Prostate gland (tissue), 2 donors: ENCODE results near the gene MAF.

ENCODE experiments used
- POLR2A ChIP-seq: fragments of 450-650 bp; IDR thresholded peaks from one replicate; pipeline ENCODE4 v1.6.1; 2016; ENCODE audit warnings: antibody characterized with exemption, mild to moderate bottlenecking
- POLR2AphosphoS5 ChIP-seq: sonication (generic); formaldehyde crosslinking; IDR thresholded peaks from one replicate; pipeline ENCODE4 v1.6.1; 2017; ENCODE audit warnings: antibody characterized with exemption
- TF ChIP-seq, protein P1 (sequence below), 4 experiments: fragments of 200-600 bp in 2 of 4; fragments of 450-650 bp in 2 of 4; sonication (generic) in 2 of 4; IDR thresholded peaks; 1 replicate in 3 of 4; 2 replicates in 1 of 4; pipeline ENCODE4 v1.5.1; 2016 to 2019; ENCODE audit warnings: antibody characterized with exemption in 4 of 4, mild to moderate bottlenecking in 2 of 4, moderate library complexity in 2 of 4

DNA sequence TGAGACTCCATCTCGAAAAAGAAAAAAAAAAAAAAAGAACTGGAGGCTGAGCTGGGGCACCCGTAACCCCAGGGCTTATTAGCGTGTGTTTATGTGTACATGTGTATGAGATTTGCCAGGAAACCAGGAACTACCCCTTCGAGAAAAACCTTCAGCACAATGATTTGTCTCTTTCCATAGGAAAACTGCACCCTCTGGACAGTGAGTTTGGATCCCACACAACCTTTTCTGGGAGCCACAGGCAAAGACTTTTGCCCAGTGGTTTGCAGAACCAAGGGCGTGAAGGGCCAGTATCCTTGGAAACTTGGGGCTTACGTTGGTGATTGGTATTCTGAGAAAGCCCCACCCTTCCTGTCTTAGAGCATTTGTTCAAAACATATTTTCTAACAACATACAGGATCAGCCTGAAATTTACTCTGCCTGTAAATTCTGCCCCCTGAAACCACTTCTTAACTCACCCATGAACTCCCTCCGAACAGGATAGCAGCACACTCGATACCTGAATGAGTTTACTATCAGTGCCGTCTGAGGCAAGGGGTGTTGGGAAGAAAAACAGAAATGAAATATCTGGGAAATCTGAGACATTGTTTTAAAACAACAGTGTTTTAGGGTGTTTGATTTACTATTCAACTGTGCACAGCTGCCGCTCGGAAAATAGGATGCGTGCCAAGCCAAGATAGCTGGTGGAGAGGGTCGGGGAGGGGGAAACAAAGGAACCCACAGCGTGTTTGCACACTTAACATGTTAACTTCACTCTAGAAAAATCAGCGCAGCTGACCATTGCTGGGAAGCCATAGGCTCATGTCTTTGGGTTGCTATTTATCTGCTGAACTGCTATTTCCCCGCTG, 40.2 kb upstream of the MAF start:
- TF ChIP-seq, protein P1, sequence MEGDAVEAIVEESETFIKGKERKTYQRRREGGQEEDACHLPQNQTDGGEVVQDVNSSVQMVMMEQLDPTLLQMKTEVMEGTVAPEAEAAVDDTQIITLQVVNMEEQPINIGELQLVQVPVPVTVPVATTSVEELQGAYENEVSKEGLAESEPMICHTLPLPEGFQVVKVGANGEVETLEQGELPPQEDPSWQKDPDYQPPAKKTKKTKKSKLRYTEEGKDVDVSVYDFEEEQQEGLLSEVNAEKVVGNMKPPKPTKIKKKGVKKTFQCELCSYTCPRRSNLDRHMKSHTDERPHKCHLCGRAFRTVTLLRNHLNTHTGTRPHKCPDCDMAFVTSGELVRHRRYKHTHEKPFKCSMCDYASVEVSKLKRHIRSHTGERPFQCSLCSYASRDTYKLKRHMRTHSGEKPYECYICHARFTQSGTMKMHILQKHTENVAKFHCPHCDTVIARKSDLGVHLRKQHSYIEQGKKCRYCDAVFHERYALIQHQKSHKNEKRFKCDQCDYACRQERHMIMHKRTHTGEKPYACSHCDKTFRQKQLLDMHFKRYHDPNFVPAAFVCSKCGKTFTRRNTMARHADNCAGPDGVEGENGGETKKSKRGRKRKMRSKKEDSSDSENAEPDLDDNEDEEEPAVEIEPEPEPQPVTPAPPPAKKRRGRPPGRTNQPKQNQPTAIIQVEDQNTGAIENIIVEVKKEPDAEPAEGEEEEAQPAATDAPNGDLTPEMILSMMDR (IDR thresholded peaks at IDR 0.05) = no peak
- TF ChIP-seq POLR2A (no peak), POLR2AphosphoS5 (no peak)
